Stimulated activated CD8-positive, alpha-beta memory T cell treated with anti-CD3 and anti-CD28 coated beads, Interleukin-15, amount 100 ng/mL, for 48 hours (primary cell): ENCODE data around the gene SAV1.

Experiments used
- DNase-seq, 2 donors: peaks; one replicate each; pipeline ENCODE4 v3.0.0-alpha.2; 2020; ENCODE audit warnings: low read depth in 2 of 2

SAV1 gene

GRCh38 chr14:50607181-50607580, 60.9 kb downstream of the SAV1 start:
- peak; percentile 31 to 56 for DNase-seq

DNA sequence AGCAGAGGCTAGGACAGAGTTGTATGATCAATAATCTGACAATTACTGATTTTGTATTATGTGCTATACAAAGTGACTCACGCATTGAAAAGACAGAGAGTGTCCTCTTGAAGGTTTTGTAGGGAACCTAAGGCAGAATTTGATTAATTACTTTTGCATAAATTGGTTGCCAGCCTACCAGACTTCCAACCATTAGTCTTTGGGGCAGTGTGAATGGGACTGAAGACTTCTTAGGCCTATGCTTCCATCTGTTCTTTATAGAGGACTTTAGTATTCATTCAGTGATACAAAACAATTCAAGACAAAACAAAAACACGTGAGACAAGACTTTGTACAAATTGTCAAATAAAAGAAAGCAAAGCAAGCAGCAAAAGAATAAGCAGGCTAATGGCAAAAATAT, 61.6 kb downstream of the SAV1 start:
- no peak for DNase-seq

DNA sequence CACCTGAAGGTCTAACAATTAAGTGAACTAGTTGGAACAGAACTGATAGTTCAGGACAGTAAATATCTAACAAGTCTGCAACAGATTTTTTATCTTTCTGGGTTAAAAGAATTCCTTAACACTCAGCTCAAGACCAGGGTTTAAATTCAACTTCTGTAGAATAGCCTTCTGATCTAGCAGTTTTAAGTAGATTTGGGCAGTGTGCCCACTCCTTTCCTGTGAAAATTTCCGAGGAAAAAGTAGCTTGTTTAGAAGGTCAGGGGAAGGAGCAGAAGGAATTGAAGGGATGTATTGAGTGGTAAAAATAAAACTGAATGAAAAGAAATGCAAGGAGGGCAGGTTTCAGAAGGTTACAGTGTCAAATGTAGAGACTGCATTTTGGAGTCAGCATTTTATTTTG, 62.3 kb downstream of the SAV1 start:
- no peak for DNase-seq

GRCh38 chr14:50603565-50603964, 64.5 kb downstream of the SAV1 start:
- DNase-seq = no peak

DNA sequence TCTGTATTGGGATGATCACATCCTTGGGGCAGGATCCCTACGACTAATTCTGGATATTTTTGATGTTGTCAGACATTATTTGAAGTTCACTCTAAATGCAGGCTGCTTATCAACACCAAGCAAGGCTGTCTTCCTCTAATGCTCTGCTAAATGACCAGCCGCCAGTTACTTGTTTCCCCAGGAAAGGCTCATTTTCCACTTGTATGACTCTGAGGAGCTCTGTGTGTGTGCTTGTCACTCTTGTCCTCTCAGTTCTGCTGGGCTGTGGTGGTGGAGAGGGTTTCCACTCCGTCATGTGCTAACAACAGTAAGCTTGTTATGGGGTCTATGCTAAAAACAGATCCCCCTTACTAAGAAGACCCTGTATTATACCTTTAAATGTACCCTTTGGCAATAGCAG, 66.1 kb downstream of the SAV1 start:
- DNase-seq = no peak

- DNase-seq = no peak
Observed at GRCh38 chr14:50601394-50601793, 66.7 kb downstream of the SAV1 start.

DNA sequence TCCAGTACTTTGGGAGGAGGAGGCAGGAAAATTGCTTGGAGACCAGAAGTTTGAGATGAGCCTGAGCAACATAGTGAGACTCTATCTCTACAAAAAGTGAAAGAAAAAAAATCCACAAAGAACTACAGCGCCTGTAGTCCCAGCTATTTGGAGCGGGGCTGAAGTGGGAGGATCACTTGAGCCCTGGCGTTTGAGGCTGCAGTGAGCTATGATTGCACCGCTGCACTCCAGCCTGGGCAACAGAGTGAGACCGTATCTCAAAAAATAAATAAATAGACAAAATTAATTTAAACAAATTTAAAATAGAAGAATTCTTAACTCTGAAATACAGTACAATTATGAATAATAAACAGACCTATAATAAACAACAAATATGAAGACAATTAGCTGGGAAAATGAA, 67.3 kb downstream of the SAV1 start:
- DNase-seq = no peak

- DNase-seq = no peak
Observed at GRCh38 chr14:50599700-50600444, 68.2 kb downstream of the SAV1 start.

GRCh38 chr14:50598765-50599164, 69.3 kb downstream of the SAV1 start:
- no peak for DNase-seq

DNA sequence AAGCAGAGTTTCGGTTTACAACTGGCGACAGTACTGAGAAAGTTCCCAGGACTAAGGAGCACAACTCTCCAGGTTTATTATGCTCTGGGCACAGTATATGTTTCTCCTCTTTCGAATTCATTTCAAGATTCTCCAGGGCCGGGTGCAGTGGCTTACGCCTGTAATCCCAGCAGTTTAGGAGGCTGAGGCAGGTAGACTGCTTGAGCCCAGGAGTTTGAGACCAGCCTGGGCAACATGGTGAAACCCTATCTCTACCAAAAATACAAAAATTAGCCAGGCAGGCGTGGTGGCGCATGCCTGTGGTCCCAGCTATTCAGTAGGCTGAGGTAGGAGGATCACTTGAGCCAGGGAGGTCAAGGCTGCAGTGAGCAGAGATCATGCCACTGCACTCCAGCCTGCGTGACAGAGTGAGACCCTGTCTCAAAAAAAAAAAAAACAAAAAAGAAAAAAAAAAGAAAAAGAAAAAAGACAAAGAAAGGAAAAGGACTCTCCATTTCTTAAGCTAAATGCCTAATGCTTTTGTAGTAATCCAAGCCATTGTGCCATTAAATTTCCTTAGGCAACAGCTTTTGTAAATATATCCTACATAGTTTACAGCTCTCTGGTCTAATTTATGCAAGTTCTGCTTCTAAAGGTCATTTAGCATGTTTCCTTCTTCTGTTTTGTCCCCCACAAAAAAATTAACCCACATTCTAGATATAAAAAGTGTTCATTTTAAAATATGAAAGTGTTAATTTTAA, 73.4 kb downstream of the SAV1 start:
- DNase-seq = no peak

DNA sequence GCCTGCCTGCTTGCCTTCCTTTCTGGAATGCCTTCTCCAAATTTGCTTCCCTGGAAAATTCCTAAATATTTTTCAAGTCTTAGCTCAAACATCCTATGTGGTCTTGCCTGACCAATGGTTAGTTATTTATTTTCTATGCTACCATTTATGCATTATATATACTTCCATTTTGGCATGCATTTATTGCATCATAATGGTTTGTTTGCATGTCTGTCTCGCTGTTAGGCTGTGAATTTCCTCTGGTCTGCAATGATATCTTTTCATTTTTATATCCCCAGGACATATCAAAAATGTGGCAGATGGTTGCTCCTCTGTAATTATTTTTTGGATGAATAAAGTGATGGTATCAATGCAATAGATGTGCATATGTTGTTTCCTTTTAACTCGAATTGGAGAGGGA, 77.6 kb downstream of the SAV1 start:
- no peak for DNase-seq
